Measurements from ENCODE around the gene TBC1D5.
"Not testable (repeated sequence)": the region's sequence is repeated elsewhere in the genome, so short reads cannot be mapped to it uniquely, and the experiment has no call there.

Gene TBC1D5

DNA sequence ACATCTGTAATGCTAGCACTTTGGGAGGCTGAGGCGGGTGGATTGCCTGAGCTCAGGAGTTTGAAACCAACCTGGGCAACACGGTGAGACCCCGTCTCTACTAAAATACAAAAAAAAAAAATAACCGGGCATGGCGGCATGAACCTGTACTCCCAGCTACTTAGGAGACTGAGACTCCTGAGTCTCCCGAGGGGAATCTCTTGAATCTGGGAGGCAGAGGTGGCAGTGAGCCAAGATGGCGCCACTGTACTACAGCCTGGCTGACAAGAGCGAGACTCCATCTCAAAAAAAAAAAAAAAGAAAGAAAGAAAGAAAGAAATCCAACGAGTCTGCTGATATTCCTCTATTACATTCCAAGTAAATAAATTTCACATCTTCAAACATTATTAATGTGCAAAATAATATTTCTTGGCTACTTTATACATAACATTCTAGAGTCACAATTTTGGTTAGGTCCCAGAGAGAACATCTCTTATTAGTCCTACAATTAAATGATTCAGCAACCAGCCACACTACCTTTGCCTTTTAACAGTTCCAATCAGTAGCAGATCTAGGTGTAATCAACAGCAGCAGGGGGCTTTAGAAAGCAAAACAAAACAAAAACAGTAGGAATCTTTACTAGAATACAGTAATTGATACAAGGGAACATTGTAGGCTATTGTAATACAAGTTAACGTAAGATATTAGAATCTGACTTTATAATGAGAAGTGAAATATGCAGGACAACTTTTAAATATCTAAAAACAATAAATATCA lies 195.8 kb downstream of the TBC1D5 start:
- no peak for DNase-seq (ENCODE audit: low read depth, low spot score)

DNA sequence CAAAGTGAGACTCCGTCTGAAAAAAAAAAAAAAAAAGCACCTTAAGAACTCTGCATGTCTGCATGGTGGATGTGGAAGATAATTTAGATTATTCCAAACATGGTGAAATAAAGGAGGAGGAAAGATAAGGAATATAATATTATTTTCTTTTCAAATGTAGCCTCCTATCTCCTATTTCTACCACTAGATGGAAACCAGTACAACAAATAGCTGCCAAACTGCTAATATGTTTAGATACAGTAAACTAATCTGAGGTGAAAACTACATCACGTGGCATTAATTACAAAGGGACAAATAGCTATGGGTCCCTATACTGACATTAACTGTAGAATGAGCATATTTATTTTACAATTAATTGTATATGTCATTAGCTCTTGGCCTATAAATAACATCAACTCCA lies 197.8 kb downstream of the TBC1D5 start:
- no peak for DNase-seq (ENCODE audit: low read depth, low spot score)

DNA sequence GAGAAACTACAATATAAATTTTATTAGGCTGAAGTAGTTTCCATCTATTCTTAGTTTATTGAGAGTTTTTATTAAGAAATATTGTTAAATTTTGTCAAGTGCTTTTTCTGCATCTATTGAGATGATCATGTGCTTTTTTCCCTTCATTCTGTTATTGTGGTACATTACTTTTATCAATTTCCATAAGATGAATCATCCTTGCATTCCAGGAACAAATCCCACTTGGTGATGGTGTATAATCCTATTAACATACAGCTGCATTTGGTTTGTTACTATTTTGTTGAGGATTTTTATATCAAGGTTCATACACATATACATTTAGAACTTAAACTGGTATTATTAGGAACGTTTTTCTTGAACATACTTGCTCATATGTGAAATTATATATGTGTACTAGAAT lies 199.8 kb downstream of the TBC1D5 start:
- no peak for DNase-seq (ENCODE audit: low read depth, low spot score)

DNA sequence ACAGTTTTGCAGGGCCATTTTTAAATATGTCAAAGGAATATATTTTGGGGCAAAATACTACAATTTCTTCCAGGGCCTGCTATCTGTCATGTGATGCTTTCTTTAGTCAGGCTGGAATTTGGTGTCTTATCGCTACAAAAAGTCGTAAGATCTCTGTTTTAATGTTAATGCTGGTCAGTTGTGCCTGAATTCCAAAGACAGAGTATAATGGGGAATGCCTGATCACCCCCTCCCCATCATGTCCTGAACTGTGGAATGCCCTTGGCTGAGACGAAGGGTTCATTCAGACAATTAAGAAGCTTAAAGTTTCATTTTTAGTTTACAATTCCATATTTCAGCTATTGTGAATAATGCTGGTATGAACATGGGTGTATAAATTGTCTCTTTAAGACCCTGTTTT lies 203.0 kb downstream of the TBC1D5 start:
- DNase-seq (ENCODE audit: low read depth, low spot score): no peak

- DNase-seq (ENCODE audit: low read depth, low spot score): no peak
These were observed 207.2 kb downstream of the TBC1D5 start for GRCh38 chr3:17535274-17535673.

- not testable (repeated sequence) for DNase-seq (ENCODE audit: low read depth, low spot score)
These were observed 210.0 kb downstream of the TBC1D5 start for GRCh38 chr3:17532446-17532845.

DNA sequence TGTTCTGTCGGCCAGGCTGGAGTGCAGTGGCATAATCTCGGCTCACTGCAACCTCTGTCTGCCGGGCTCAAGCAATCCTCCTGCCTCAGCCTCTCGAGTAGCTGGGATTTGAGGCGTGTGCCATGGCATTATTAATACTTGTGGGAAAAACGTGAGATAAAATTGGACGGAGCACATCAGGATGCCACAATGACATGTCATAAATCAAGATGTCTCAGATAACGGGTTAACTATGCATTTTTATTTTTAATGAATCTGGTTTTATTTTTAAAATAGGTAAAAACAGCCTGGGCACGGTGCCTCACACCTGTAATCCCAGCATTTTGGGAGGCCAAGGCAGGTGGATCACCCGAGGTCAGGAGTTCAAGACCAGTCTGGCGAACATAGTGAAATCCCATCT lies 212.8 kb downstream of the TBC1D5 start:
- DNase-seq (ENCODE audit: low read depth, low spot score): no peak

DNA sequence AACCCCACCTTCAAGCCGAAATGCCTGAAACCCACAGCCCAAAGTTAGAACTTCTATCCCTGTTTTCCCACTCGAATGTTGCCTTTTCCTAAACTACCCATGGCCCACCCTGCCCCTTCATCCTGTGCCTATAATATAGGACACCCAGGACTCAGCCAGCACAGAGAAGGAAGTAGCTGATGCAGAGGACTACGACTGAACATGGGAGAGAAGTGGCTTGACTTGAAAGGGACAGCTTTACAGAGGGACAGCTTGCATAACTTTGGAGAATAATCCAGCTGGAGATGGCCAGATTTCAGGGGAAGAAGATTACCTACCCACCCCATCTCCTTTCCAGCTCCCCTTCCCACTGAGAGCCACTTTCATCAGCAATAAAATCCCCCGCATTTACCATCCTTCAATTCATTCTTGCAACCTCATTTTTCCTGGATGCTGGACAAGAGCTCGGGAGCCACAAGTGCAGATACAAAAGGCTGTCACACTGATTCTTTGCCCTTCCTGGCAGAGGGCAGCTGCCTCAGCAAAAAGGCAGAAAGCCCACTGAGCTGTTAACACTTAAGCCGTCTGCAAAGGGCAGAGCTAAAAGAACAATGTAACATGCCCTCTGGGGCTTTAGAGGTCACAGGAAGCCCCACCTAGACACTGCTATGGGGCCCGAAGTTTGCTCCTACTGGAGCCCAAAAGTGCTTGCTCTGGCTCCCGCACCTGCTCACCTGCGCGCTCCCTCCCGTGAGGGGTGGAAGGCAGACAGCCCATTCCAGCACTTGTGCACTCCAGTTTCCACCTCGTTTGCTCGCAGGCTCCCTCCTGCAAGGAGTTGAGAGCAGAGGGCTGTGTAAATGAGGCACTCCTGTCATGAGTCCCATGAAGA lies 224.0 kb downstream of the TBC1D5 start:
- no peak for DNase-seq (ENCODE audit: low read depth, low spot score)

DNA sequence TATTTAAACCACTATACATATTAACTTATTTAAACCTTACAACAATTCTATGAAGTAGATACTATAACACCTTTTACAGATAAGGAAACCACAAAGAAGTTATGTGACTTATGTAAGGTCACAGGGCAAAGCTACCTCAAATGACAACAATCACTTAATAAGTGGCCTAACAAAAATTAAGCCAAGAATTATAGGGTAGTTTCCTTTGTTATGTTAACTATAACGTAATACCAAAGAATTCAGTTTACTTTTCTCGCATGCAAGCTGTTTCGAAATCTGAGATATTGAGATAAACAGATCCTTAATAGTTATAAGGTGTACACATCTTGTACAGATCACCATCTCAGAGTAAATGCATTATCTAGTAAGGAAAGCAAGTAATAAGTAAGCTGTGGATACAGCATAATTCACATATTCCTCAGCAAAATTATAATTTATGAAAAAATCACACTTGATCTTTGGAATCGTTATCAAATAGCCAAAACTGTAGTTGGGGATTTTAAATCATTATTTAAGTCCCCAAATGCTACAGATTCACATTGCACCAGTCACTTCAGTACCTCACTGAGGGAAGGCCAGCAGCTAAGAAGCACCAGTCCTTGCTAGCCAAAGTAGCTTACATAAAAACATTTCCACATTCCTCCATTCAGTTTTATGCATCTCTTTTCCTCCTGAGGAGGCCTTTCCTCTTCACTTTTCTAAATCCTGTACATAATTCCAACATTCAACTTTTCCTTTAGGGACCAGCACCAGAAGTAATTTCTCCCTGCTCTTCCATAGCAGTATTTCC lies 226.8 kb downstream of the TBC1D5 start:
- DNase-seq (ENCODE audit: low read depth, low spot score): no peak

GRCh38 chr3:17514597-17514996 lies 227.8 kb downstream of the TBC1D5 start:
- no peak for DNase-seq (ENCODE audit: low read depth, low spot score)

GRCh38 chr3:17510265-17510664 lies 232.2 kb downstream of the TBC1D5 start:
- no peak for DNase-seq (ENCODE audit: low read depth, low spot score)

DNA sequence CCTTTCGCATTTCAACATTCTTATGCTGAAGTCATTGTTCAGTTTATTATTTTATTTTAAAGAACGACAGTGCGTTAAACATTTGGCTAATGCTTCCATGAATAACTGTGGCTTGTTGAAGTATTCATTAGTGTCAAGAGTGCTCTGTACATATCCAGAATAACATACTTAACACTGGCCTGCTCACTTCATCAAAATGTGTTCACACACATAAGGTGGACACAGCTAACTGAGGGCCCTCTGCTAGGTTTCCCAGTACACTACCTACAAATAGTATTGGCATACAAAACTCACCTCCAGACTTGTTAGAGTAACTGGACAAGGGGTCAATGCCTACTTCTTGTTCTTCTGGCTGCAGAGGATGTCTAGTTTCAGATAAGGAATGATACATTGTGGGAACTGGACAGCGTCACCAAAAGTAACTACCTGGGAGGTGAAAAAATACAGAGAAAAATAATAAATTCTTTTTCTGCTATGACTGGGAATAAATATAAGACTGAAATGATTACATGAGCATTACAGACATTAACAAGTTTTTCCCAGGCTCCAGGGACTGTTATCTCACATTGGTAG lies 234.2 kb downstream of the TBC1D5 start:
- no peak for DNase-seq (ENCODE audit: low read depth, low spot score)

DNA sequence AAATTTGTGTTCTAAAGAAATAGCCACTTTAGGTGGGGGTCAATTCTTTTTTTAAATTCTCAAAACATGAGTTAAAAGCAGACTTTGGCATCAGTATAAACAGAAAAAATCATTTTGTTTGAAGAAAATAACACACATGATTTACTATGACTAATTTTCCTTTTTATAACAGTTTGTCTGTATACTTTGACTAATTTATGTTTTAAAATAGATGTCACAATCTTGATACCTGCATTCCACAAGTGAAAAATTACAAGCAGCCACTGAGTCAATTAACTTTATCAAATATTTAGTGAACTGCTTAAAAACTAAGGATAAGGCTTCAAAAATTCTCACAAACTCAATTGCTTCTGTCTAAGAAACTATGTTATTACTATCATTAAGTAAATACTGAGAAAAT lies 235.0 kb downstream of the TBC1D5 start:
- no peak for DNase-seq (ENCODE audit: low read depth, low spot score)

DNA sequence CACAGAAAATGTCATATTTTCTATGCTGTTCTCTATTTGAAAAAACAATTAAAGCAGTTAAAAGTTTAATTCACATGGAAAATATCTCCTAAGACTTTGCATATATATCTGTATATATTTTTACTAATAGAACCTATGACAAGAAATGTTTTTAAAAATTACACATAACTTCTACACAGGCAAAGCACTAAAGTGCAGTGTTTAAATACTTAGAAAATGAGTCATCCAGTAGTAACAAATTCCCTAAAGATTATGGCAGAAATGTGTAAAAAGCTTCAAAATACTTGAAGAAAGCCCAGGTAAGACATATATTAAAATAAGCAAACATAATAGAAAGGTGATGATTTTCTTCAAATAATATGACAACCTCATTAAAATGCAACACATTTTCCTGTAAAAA lies 236.6 kb downstream of the TBC1D5 start:
- DNase-seq (ENCODE audit: low read depth, low spot score): no peak

- no peak for DNase-seq (ENCODE audit: low read depth, low spot score)
These were observed 240.7 kb downstream of the TBC1D5 start for GRCh38 chr3:17501745-17502144.

DNA sequence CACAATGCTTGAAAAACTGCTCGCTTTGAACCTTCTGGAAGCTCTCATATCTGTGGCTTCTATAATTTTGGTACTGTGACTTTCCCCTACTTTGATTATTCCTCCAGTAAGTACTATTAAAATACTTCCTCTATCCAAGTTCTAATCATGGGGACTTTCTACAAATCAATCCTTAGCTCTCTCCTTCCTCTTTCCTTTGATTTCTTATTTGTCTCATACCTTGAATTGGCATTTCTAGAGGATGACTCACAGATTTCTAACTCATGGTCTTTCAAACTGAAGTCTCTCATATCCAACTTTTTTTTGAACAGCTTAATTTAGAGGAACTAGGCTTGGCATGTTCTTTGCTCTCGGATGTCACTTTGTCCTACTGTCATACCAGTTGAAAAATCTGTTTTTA lies 241.8 kb downstream of the TBC1D5 start:
- no peak for DNase-seq (ENCODE audit: low read depth, low spot score)

- DNase-seq (ENCODE audit: low read depth, low spot score): no peak
These were observed 248.2 kb downstream of the TBC1D5 start for GRCh38 chr3:17494117-17494809.

DNA sequence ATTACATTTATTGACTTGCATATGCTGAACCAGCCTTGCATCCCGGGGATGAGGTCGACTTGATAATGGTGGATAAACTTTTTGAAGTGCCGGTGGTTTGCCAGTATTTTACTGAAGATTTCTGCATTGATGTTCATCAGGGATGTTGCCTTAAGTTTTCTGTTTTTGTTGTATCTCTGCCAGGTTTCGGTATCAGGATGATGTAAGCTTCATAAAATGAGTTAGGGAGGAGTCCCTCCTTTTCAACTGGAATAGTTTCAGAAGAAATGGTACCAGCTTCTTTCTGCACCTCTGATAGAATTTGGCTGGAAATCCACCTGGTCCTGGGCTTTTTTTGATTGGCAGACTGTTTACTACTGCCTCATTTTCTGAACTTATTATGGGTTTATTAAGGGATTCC lies 250.8 kb downstream of the TBC1D5 start:
- DNase-seq (ENCODE audit: low read depth, low spot score): peak; percentile 51

- not testable (repeated sequence) for DNase-seq (ENCODE audit: low read depth, low spot score)
These were observed 251.2 kb downstream of the TBC1D5 start for GRCh38 chr3:17491190-17491589.

GRCh38 chr3:17489139-17489538 lies 253.3 kb downstream of the TBC1D5 start:
- DNase-seq (ENCODE audit: low read depth, low spot score): no peak

- DNase-seq (ENCODE audit: low read depth, low spot score): no peak
These were observed 261.3 kb downstream of the TBC1D5 start for GRCh38 chr3:17481116-17481515.
